ENCODE results near the gene HOPX.
A peak's percentile ranks its signal among the peaks of the same experiment; 100 is the strongest.
"Not testable (repeated sequence)": the region's sequence is repeated elsewhere in the genome, so short reads cannot be mapped to it uniquely, and the experiment has no call there.

HOPX gene

GRCh38 chr4:56648824-56649151, 32.3 kb downstream of the HOPX start:
- H3K4me1 Mint-ChIP-seq = peaks cover 48% of the 10 kb centered on the region
- no peak for ATAC-seq (replicated peaks; ENCODE audit: extremely low read depth, poor library complexity, severe bottlenecking)
- no peak for DNase-seq (ENCODE audit: low spot score in 2 of 2)
- H3K36me3 Mint-ChIP-seq (ENCODE audit: insufficient read depth) = peaks cover 2% of the 10 kb centered on the region
- no peaks in the 10 kb centered on the region for H3K9me3 Mint-ChIP-seq
- peak overlapping the region; percentile 84 for H3K27ac Mint-ChIP-seq (ENCODE audit: low read depth)
- H3K4me3 Mint-ChIP-seq = no peak overlapping the region
- H3K27me3 Mint-ChIP-seq = no peaks in the 10 kb centered on the region

GRCh38 chr4:56648021-56648823, 32.9 kb downstream of the HOPX start:
- no peak for DNase-seq (ENCODE audit: low spot score in 2 of 2)
- no peak for ATAC-seq (replicated peaks; ENCODE audit: extremely low read depth, poor library complexity, severe bottlenecking)
- peaks cover 2% of the 10 kb centered on the region for H3K36me3 Mint-ChIP-seq (ENCODE audit: insufficient read depth)
- H3K27ac Mint-ChIP-seq (ENCODE audit: low read depth) = peak overlapping the region; percentile 36
- peaks cover 42% of the 10 kb centered on the region for H3K4me1 Mint-ChIP-seq
- no peaks in the 10 kb centered on the region for H3K9me3 Mint-ChIP-seq
- no peak overlapping the region for H3K4me3 Mint-ChIP-seq
- H3K27me3 Mint-ChIP-seq = no peaks in the 10 kb centered on the region

- Mint-ChIP-seq H3K4me3 (no peak overlapping the region), H3K4me1 (peaks cover 30% of the 10 kb centered on the region), H3K27me3 (no peaks in the 10 kb centered on the region), H3K36me3 (ENCODE audit: insufficient read depth) (peaks cover 2% of the 10 kb centered on the region), H3K27ac (ENCODE audit: low read depth) (no peak overlapping the region), H3K9me3 (no peaks in the 10 kb centered on the region)
- no peak for DNase-seq (ENCODE audit: low spot score in 2 of 2)
- no peak for ATAC-seq (replicated peaks; ENCODE audit: extremely low read depth, poor library complexity, severe bottlenecking)
These were observed 34.8 kb downstream of the HOPX start for GRCh38 chr4:56646341-56646740.

GRCh38 chr4:56643596-56643995, 37.5 kb downstream of the HOPX start:
- no peaks in the 10 kb centered on the region for H3K27me3 Mint-ChIP-seq
- peaks cover 2% of the 10 kb centered on the region for H3K36me3 Mint-ChIP-seq (ENCODE audit: insufficient read depth)
- DNase-seq (ENCODE audit: low spot score in 2 of 2) = no peak
- H3K27ac Mint-ChIP-seq (ENCODE audit: low read depth) = no peak overlapping the region
- no peak overlapping the region for H3K4me3 Mint-ChIP-seq
- no peak for ATAC-seq (replicated peaks; ENCODE audit: extremely low read depth, poor library complexity, severe bottlenecking)
- peaks cover 16% of the 10 kb centered on the region for H3K4me1 Mint-ChIP-seq
- no peaks in the 10 kb centered on the region for H3K9me3 Mint-ChIP-seq

GRCh38 chr4:56641494-56642051, 39.5 kb downstream of the HOPX start:
- DNase-seq (ENCODE audit: low spot score in 2 of 2) (no peak), ATAC-seq (replicated peaks; ENCODE audit: extremely low read depth, poor library complexity, severe bottlenecking) (peak; percentile 32)
- no peak overlapping the region for H3K4me3 Mint-ChIP-seq
- no peak overlapping the region for H3K27ac Mint-ChIP-seq (ENCODE audit: low read depth)
- peaks cover 16% of the 10 kb centered on the region for H3K4me1 Mint-ChIP-seq
- no peaks in the 10 kb centered on the region for H3K9me3 Mint-ChIP-seq
- peaks cover 2% of the 10 kb centered on the region for H3K36me3 Mint-ChIP-seq (ENCODE audit: insufficient read depth)
- no peaks in the 10 kb centered on the region for H3K27me3 Mint-ChIP-seq

- Mint-ChIP-seq H3K27me3 (no peaks in the 10 kb centered on the region), H3K9me3 (no peaks in the 10 kb centered on the region), H3K27ac (ENCODE audit: low read depth) (peak overlapping the region; percentile 10), H3K36me3 (ENCODE audit: insufficient read depth) (peaks cover 2% of the 10 kb centered on the region), H3K4me1 (peaks cover 16% of the 10 kb centered on the region), H3K4me3 (peak overlapping the region; percentile 19)
- no peak for DNase-seq (ENCODE audit: low spot score in 2 of 2)
- peak; percentile 40 for ATAC-seq (replicated peaks; ENCODE audit: extremely low read depth, poor library complexity, severe bottlenecking)
These were observed 40.2 kb downstream of the HOPX start for GRCh38 chr4:56640621-56641493.

- H3K27ac Mint-ChIP-seq (ENCODE audit: low read depth) = no peak overlapping the region
- H3K27me3 Mint-ChIP-seq = no peaks in the 10 kb centered on the region
- ATAC-seq (replicated peaks; ENCODE audit: extremely low read depth, poor library complexity, severe bottlenecking) (no peak), DNase-seq (ENCODE audit: low spot score in 2 of 2) (no peak)
- no peaks in the 10 kb centered on the region for H3K36me3 Mint-ChIP-seq (ENCODE audit: insufficient read depth)
- peaks cover 16% of the 10 kb centered on the region for H3K4me1 Mint-ChIP-seq
- no peak overlapping the region for H3K4me3 Mint-ChIP-seq
- H3K9me3 Mint-ChIP-seq = no peaks in the 10 kb centered on the region
These were observed 43.3 kb downstream of the HOPX start for GRCh38 chr4:56637791-56638190.

GRCh38 chr4:56637154-56637553, 43.9 kb downstream of the HOPX start:
- no peak overlapping the region for H3K4me3 Mint-ChIP-seq
- ATAC-seq (replicated peaks; ENCODE audit: extremely low read depth, poor library complexity, severe bottlenecking) (no peak), DNase-seq (ENCODE audit: low spot score in 2 of 2) (no peak)
- no peak overlapping the region for H3K27ac Mint-ChIP-seq (ENCODE audit: low read depth)
- H3K9me3 Mint-ChIP-seq = no peaks in the 10 kb centered on the region
- H3K4me1 Mint-ChIP-seq = peaks cover 16% of the 10 kb centered on the region
- no peaks in the 10 kb centered on the region for H3K27me3 Mint-ChIP-seq
- no peaks in the 10 kb centered on the region for H3K36me3 Mint-ChIP-seq (ENCODE audit: insufficient read depth)

- H3K36me3 Mint-ChIP-seq (ENCODE audit: insufficient read depth); H3K4me3 Mint-ChIP-seq; DNase-seq (ENCODE audit: low spot score in 2 of 2); H3K4me1 Mint-ChIP-seq; ATAC-seq (replicated peaks; ENCODE audit: extremely low read depth, poor library complexity, severe bottlenecking); H3K9me3 Mint-ChIP-seq; H3K27ac Mint-ChIP-seq (ENCODE audit: low read depth); H3K27me3 Mint-ChIP-seq: not testable (repeated sequence)
These were observed 46.1 kb downstream of the HOPX start for GRCh38 chr4:56634954-56635353.

GRCh38 chr4:56633486-56633885, 47.6 kb downstream of the HOPX start:
- no peak for ATAC-seq (replicated peaks; ENCODE audit: extremely low read depth, poor library complexity, severe bottlenecking)
- H3K4me3 Mint-ChIP-seq = no peak overlapping the region
- no peaks in the 10 kb centered on the region for H3K4me1 Mint-ChIP-seq
- no peaks in the 10 kb centered on the region for H3K27me3 Mint-ChIP-seq
- no peaks in the 10 kb centered on the region for H3K9me3 Mint-ChIP-seq
- no peak for DNase-seq (ENCODE audit: low spot score in 2 of 2)
- H3K27ac Mint-ChIP-seq (ENCODE audit: low read depth) = no peak overlapping the region
- H3K36me3 Mint-ChIP-seq (ENCODE audit: insufficient read depth) = no peaks in the 10 kb centered on the region

GRCh38 chr4:56630876-56631666, 50.0 kb downstream of the HOPX start:
- Mint-ChIP-seq H3K4me1 (no peaks in the 10 kb centered on the region), H3K27ac (ENCODE audit: low read depth) (no peak overlapping the region), H3K27me3 (no peaks in the 10 kb centered on the region), H3K36me3 (ENCODE audit: insufficient read depth) (no peaks in the 10 kb centered on the region), H3K9me3 (peaks cover under 1% of the 10 kb centered on the region), H3K4me3 (no peak overlapping the region)
- no peak for DNase-seq (ENCODE audit: low spot score in 2 of 2)
- no peak for ATAC-seq (replicated peaks; ENCODE audit: extremely low read depth, poor library complexity, severe bottlenecking)

- peaks cover 6% of the 10 kb centered on the region for H3K9me3 Mint-ChIP-seq
- DNase-seq (ENCODE audit: low spot score in 2 of 2) = no peak
- H3K4me1 Mint-ChIP-seq = no peaks in the 10 kb centered on the region
- H3K36me3 Mint-ChIP-seq (ENCODE audit: insufficient read depth) = no peaks in the 10 kb centered on the region
- no peak overlapping the region for H3K27ac Mint-ChIP-seq (ENCODE audit: low read depth)
- H3K4me3 Mint-ChIP-seq = no peak overlapping the region
- no peak for ATAC-seq (replicated peaks; ENCODE audit: extremely low read depth, poor library complexity, severe bottlenecking)
- no peaks in the 10 kb centered on the region for H3K27me3 Mint-ChIP-seq
These were observed 52.5 kb downstream of the HOPX start for GRCh38 chr4:56628592-56628991.

All from central memory CD8-positive, alpha-beta T cell (primary cell).